ENCODE measurements around the gene PER2.

Gene PER2

DNA sequence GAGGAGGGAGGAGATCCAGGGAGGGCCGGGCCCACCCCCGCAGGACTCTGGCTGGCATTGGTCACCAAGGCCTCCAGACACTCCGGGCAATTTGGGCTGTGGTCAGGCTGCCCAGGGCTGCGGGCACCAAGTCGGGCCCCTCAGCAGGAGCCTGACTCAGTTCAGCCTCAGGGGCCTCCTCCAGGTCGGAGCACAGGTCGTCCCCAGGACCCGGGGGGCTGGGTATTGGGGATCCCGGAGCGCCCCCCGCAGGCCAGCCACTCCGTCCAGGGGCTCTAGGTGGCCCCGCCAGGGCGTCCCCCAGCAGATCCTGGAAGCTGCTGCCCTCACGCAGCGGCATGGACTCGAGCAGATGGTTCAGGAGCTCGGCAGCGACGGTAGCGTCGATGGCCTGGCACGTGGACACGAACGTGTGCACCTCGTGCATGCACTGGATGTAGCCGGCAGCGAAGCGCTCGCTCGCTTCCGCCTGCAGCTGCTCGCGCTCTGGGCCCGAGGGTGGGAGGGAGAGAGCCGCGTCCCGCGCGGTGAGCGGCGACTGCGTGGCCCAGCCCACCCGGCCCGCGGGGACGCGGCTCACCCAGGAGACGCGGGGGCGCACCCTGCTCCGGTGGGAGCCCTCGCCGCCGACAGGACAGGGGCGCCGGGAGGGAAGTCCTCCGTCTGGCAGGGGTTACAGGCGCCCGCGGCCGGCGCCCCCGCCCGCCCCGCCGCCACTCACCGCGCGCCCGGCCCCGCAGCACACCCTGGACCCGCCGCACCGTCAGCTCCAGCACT, 49.5 kb downstream of the PER2 start:
- H3K27ac ChIP-seq (ENCODE audit: extremely low read depth, low read depth, low read length) = no peak overlapping the region
- POLR2A ChIA-PET = interaction anchor here (0.8 to 1.3 kb wide), 3 partner anchors 37 to 64 kb away, joined by 3 to 5 read pairs (median 4); no protein-coding TSS in a partner anchor
- no peak for TF ChIP-seq ZNF266 (tag by site-specific recombination; IDR thresholded peaks at IDR 0.05; ENCODE audit: low read depth)
- no peak for TF ChIP-seq ZNF416 (tag by site-specific recombination; IDR thresholded peaks at IDR 0.05)
- no peak for TF ChIP-seq ZNF146 (tag by site-specific recombination; IDR thresholded peaks at IDR 0.05)
- TF ChIP-seq SP2 (tag by site-specific recombination; IDR thresholded peaks at IDR 0.05) = 0 out of 2 replicates have a peak, but pooled peaks have one; percentile 4
- no peak for TF ChIP-seq ZBTB48 (tag by site-specific recombination; IDR thresholded peaks at IDR 0.05)
- TF ChIP-seq ZBTB7A (tag by site-specific recombination; IDR thresholded peaks at IDR 0.05; ENCODE audit: low read depth) = no peak
- TF ChIP-seq GLI2 (tag by site-specific recombination; IDR thresholded peaks at IDR 0.05; ENCODE audit: borderline replicate concordance, low read depth) = no peak
- TF ChIP-seq, protein P1, sequence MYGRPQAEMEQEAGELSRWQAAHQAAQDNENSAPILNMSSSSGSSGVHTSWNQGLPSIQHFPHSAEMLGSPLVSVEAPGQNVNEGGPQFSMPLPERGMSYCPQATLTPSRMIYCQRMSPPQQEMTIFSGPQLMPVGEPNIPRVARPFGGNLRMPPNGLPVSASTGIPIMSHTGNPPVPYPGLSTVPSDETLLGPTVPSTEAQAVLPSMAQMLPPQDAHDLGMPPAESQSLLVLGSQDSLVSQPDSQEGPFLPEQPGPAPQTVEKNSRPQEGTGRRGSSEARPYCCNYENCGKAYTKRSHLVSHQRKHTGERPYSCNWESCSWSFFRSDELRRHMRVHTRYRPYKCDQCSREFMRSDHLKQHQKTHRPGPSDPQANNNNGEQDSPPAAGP (tag by site-specific recombination; IDR thresholded peaks at IDR 0.05) = no peak
- no peak for TF ChIP-seq ZNF670 (tag by site-specific recombination; IDR thresholded peaks at IDR 0.05; ENCODE audit: low read depth)
- 0 out of 2 replicates have a peak, but pooled peaks have one; percentile 19 for TF ChIP-seq ZEB2 (tag by site-specific recombination; IDR thresholded peaks at IDR 0.05)
- TF ChIP-seq ZNF561 (tag by site-specific recombination; IDR thresholded peaks at IDR 0.05; ENCODE audit: borderline replicate concordance) = no peak
- TF ChIP-seq ZBTB8A (tag by site-specific recombination; IDR thresholded peaks at IDR 0.05) = peak; percentile 44
- TF ChIP-seq CTCF (tag by site-specific recombination; IDR thresholded peaks at IDR 0.05) = peak; percentile 48; the same call in 1 of the 2 replicates
- TF ChIP-seq ZFHX2 (tag by site-specific recombination; conservative IDR thresholded peaks at IDR 0.05) = no peak
- no peak for TF ChIP-seq OSR2 (tag by site-specific recombination; IDR thresholded peaks at IDR 0.05)
- no peak for TF ChIP-seq FEZF1 (tag by site-specific recombination; IDR thresholded peaks at IDR 0.05)
- 0 out of 2 replicates have a peak, but pooled peaks have one; percentile 19 for TF ChIP-seq ZBTB17 (tag by site-specific recombination; IDR thresholded peaks at IDR 0.05)
- TF ChIP-seq ZFP69B (tag by site-specific recombination; IDR thresholded peaks at IDR 0.05) = peak; percentile 27; the same call in 1 of the 2 replicates
- TF ChIP-seq PATZ1 (tag by site-specific recombination; IDR thresholded peaks at IDR 0.05) = 0 out of 2 replicates have a peak, but pooled peaks have one; percentile 20
- TF ChIP-seq KLF10 (tag by site-specific recombination; IDR thresholded peaks at IDR 0.05) = no peak
- peak; percentile 60 for TF ChIP-seq GLIS2 (tag by site-specific recombination; IDR thresholded peaks at IDR 0.05)
- TF ChIP-seq, protein P2, sequence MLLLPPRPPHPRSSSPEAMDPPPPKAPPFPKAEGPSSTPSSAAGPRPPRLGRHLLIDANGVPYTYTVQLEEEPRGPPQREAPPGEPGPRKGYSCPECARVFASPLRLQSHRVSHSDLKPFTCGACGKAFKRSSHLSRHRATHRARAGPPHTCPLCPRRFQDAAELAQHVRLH (tag by site-specific recombination; IDR thresholded peaks at IDR 0.05) = no peak
- no peak for TF ChIP-seq ZNF747 (tag by site-specific recombination; IDR thresholded peaks at IDR 0.05)
- TF ChIP-seq, protein P3, sequence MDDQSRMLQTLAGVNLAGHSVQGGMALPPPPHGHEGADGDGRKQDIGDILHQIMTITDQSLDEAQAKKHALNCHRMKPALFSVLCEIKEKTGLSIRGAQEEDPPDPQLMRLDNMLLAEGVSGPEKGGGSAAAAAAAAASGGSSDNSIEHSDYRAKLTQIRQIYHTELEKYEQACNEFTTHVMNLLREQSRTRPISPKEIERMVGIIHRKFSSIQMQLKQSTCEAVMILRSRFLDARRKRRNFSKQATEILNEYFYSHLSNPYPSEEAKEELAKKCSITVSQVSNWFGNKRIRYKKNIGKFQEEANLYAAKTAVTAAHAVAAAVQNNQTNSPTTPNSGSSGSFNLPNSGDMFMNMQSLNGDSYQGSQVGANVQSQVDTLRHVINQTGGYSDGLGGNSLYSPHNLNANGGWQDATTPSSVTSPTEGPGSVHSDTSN (CRISPR knock-in tag; IDR thresholded peaks at IDR 0.05) = no peak; the same call in 1 of the 2 replicates
- no peak for TF ChIP-seq ZNF302 (tag by site-specific recombination; IDR thresholded peaks at IDR 0.05; ENCODE audit: low read depth)
- TF ChIP-seq MYNN (tag by site-specific recombination; IDR thresholded peaks at IDR 0.05; ENCODE audit: borderline replicate concordance) = no peak
- no peak for TF ChIP-seq ZSCAN16 (tag by site-specific recombination; IDR thresholded peaks at IDR 0.05)
- TF ChIP-seq TRIM28 (IDR thresholded peaks at IDR 0.05; ENCODE audit: borderline replicate concordance, low read length) = no peak
- no peak for TF ChIP-seq ZNF280D (tag by site-specific recombination; IDR thresholded peaks at IDR 0.05)

More for the DNA sequence above, 49.5 kb downstream of the PER2 start:
- Histone ChIP-seq H3K4me1 (ENCODE audit: control insufficient read depth, insufficient read depth, low read length) (peaks cover 8% of the 10 kb centered on the region), H3K9me3 (ENCODE audit: control insufficient read depth, insufficient read depth, low read depth, low read length) (no peaks in the 10 kb centered on the region), H3K4me3 (ENCODE audit: low read depth, low read length) (peak overlapping the region; percentile 66), H3K36me3 (ENCODE audit: control insufficient read depth in 2 of 2, insufficient read depth in 1 of 2, low read length in 2 of 2) (no peaks in the 10 kb centered on the region)
- CTCF ChIA-PET = interaction anchor here (0.6 to 5.7 kb wide), 3 partner anchors 17 to 73 kb away, joined by 3 to 22 read pairs (median 5); no protein-coding TSS in a partner anchor

Data from HEK293 (cell line).